Upper lobe of left lung (tissue), 4 donors: ENCODE measurements around the gene ASPDH.

Source experiments
- EP300 ChIP-seq, 4 donors: sonication (generic); formaldehyde crosslinking; IDR thresholded peaks; one replicate each; pipeline ENCODE4 v1.5.1; 2017; ENCODE audit warnings: antibody characterized with exemption in 4 of 4, control low read depth in 2 of 4
- POLR2A ChIP-seq, 4 donors: fragments of 450-650 bp; IDR thresholded peaks; one replicate each; pipeline ENCODE4 v1.5.1; 2016 to 2017; ENCODE audit warnings: antibody characterized with exemption in 4 of 4, mild to moderate bottlenecking in 2 of 4
- POLR2AphosphoS5 ChIP-seq, 2 donors: sonication (generic); formaldehyde crosslinking; IDR thresholded peaks; one replicate each; pipeline ENCODE4 v1.5.1; 2017; ENCODE audit warnings: antibody characterized with exemption in 2 of 2
- TF ChIP-seq, protein P1 (sequence below), 6 experiments: fragments of 450-650 bp in 4 of 6; fragments of 200-600 bp in 2 of 6; sonication (generic) in 2 of 6; IDR thresholded peaks; one replicate each; pipeline ENCODE4 v1.5.1; 2016 to 2019; ENCODE audit warnings: antibody characterized with exemption in 6 of 6

DNA sequence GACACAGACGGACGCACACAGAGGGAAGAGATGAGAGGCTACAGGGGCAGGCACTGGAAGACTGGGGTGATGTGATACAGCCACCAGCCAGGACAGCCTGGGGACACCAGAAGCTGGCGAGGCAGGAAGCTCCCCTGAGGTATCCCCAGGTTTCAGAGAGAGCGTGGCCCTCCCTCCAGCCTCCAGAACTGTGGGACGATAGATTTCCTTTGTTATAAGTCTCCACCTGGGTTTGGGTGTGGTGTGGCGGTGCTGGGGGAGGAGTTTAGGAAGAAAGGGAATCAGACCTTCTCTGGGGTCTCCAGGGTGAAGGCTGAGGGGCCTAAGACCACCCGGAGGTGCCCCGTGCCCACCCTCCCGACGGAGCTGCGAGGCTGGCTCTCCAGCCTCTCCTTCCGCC is 2.7 kb upstream of the ASPDH start:
- no peak for TF ChIP-seq EP300 (IDR thresholded peaks at IDR 0.05)
- TF ChIP-seq, protein P1, sequence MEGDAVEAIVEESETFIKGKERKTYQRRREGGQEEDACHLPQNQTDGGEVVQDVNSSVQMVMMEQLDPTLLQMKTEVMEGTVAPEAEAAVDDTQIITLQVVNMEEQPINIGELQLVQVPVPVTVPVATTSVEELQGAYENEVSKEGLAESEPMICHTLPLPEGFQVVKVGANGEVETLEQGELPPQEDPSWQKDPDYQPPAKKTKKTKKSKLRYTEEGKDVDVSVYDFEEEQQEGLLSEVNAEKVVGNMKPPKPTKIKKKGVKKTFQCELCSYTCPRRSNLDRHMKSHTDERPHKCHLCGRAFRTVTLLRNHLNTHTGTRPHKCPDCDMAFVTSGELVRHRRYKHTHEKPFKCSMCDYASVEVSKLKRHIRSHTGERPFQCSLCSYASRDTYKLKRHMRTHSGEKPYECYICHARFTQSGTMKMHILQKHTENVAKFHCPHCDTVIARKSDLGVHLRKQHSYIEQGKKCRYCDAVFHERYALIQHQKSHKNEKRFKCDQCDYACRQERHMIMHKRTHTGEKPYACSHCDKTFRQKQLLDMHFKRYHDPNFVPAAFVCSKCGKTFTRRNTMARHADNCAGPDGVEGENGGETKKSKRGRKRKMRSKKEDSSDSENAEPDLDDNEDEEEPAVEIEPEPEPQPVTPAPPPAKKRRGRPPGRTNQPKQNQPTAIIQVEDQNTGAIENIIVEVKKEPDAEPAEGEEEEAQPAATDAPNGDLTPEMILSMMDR (IDR thresholded peaks at IDR 0.05): no peak
- TF ChIP-seq POLR2A (IDR thresholded peaks at IDR 0.05): no peak
- no peak for TF ChIP-seq POLR2AphosphoS5 (IDR thresholded peaks at IDR 0.05)
